Measurements from ENCODE around the gene ATP6V1G2.

GRCh38 chr6:31543639-31544038 lies 2.8 kb downstream of the ATP6V1G2 start:
- TF ChIP-seq POLR2AphosphoS5 (IDR thresholded peaks at IDR 0.05) (no peak), TAF1 (IDR thresholded peaks at IDR 0.05; ENCODE audit: low read depth) (no peak), RAD21 (conservative IDR thresholded peaks at IDR 0.05) (no peak), EZH2 (IDR thresholded peaks at IDR 0.05; ENCODE audit: borderline replicate concordance, insufficient read depth, low read length, poor library complexity, severe bottlenecking) (no peak), MXI1 (conservative IDR thresholded peaks at IDR 0.05; ENCODE audit: poor library complexity, severe bottlenecking) (no peak), CTCF (IDR thresholded peaks at IDR 0.05; ENCODE audit: poor library complexity, severe bottlenecking) (no peak), EP300 (conservative IDR thresholded peaks at IDR 0.05; ENCODE audit: poor library complexity, severe bottlenecking) (no peak)
- TF ChIP-seq, protein P1, sequence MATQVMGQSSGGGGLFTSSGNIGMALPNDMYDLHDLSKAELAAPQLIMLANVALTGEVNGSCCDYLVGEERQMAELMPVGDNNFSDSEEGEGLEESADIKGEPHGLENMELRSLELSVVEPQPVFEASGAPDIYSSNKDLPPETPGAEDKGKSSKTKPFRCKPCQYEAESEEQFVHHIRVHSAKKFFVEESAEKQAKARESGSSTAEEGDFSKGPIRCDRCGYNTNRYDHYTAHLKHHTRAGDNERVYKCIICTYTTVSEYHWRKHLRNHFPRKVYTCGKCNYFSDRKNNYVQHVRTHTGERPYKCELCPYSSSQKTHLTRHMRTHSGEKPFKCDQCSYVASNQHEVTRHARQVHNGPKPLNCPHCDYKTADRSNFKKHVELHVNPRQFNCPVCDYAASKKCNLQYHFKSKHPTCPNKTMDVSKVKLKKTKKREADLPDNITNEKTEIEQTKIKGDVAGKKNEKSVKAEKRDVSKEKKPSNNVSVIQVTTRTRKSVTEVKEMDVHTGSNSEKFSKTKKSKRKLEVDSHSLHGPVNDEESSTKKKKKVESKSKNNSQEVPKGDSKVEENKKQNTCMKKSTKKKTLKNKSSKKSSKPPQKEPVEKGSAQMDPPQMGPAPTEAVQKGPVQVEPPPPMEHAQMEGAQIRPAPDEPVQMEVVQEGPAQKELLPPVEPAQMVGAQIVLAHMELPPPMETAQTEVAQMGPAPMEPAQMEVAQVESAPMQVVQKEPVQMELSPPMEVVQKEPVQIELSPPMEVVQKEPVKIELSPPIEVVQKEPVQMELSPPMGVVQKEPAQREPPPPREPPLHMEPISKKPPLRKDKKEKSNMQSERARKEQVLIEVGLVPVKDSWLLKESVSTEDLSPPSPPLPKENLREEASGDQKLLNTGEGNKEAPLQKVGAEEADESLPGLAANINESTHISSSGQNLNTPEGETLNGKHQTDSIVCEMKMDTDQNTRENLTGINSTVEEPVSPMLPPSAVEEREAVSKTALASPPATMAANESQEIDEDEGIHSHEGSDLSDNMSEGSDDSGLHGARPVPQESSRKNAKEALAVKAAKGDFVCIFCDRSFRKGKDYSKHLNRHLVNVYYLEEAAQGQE (IDR thresholded peaks at IDR 0.05; ENCODE audit: borderline replicate concordance) = no peak

Data from neural cell (in vitro differentiated cells).